SK-N-SH treated with all-trans-retinoic acid at 6 μM for 48 hours (cell line): ENCODE measurements around the gene ARPIN.

Source experiments
- ATAC-seq: fragments of 200-7000 bp; cut with Tn5 transposase; 3 replicates; pipeline ENCODE4 v1.9.1; 2020; ENCODE audit warnings: mild to moderate bottlenecking, moderate library complexity
- ARNTL ChIP-seq: fragments of 450-650 bp; formaldehyde crosslinking; IDR thresholded peaks from 2 replicates; pipeline ENCODE4 v1.5.0; 2020; ENCODE audit warnings: low read depth, mild to moderate bottlenecking, moderate library complexity, borderline replicate concordance
- CSDC2 ChIP-seq: fragments of 250-450 bp; sonication (Bioruptor Pico); IDR thresholded peaks from 2 replicates; pipeline ENCODE4 v1.5.0; 2020; ENCODE audit warnings: mild to moderate bottlenecking, moderate library complexity
- ESRRG ChIP-seq: fragments of 250-450 bp; sonication (Bioruptor Pico); IDR thresholded peaks from 2 replicates; pipeline ENCODE4 v1.6.1; 2021; ENCODE audit warnings: mild to moderate bottlenecking
- GLIS3 ChIP-seq: fragments of 250-450 bp; sonication (Bioruptor Pico); IDR thresholded peaks from 2 replicates; pipeline ENCODE4 v1.5.0; 2020; ENCODE audit warnings: mild to moderate bottlenecking, moderate library complexity
- ISL1 ChIP-seq: fragments of 250-450 bp; sonication (Bioruptor Pico); IDR thresholded peaks from 2 replicates; pipeline ENCODE4 v2.1.2; 2022; ENCODE audit warnings: mild to moderate bottlenecking, moderate library complexity
- OSR1 ChIP-seq: fragments of 250-450 bp; sonication (Bioruptor Pico); IDR thresholded peaks from 2 replicates; pipeline ENCODE4 v1.8.0; 2022; ENCODE audit warnings: moderate library complexity, mild to moderate bottlenecking, inconsistent platforms
- PPARA ChIP-seq: fragments of 250-450 bp; sonication (Bioruptor Pico); IDR thresholded peaks from 2 replicates; pipeline ENCODE4 v1.5.0; 2020; ENCODE audit warnings: mild to moderate bottlenecking, borderline replicate concordance
- RARB ChIP-seq: fragments of 250-450 bp; sonication (Bioruptor Pico); IDR thresholded peaks from 2 replicates; pipeline ENCODE4 v1.8.0; 2021; ENCODE audit warnings: mild to moderate bottlenecking, moderate library complexity
- ZFP30 ChIP-seq: fragments of 450-650 bp; formaldehyde crosslinking; IDR thresholded peaks from 2 replicates; pipeline ENCODE4 v1.5.0; 2022; ENCODE audit warnings: mild to moderate bottlenecking, moderate library complexity
- ZNF565 ChIP-seq: fragments of 450-650 bp; formaldehyde crosslinking; conservative IDR thresholded peaks from 2 replicates; pipeline ENCODE4 v1.5.0; 2020; ENCODE audit warnings: low read depth, mild to moderate bottlenecking, moderate library complexity
- ZNF70 ChIP-seq: fragments of 450-650 bp; formaldehyde crosslinking; IDR thresholded peaks from 2 replicates; pipeline ENCODE4 v1.5.0; 2020; ENCODE audit warnings: mild to moderate bottlenecking, moderate library complexity
- TF ChIP-seq, protein P1 (sequence below): fragments of 250-450 bp; sonication (Bioruptor Pico); IDR thresholded peaks from 2 replicates; pipeline ENCODE4 v1.5.0; 2020; ENCODE audit warnings: mild to moderate bottlenecking, moderate library complexity
- TF ChIP-seq, protein P2 (sequence below): fragments of 250-450 bp; sonication (Bioruptor Pico); IDR thresholded peaks from 2 replicates; pipeline ENCODE4 v1.8.0; 2021; ENCODE audit warnings: low read depth, mild to moderate bottlenecking, moderate library complexity, borderline replicate concordance
- TF ChIP-seq, protein P3 (sequence below): fragments of 250-450 bp; sonication (Bioruptor Pico); IDR thresholded peaks from 2 replicates; pipeline ENCODE4 v1.8.0; 2020; ENCODE audit warnings: mild to moderate bottlenecking, moderate library complexity, borderline replicate concordance
- TF ChIP-seq, protein P4 (sequence below): fragments of 250-450 bp; sonication (Bioruptor Pico); IDR thresholded peaks from 2 replicates; pipeline ENCODE4 v1.5.1; 2021; ENCODE audit warnings: mild to moderate bottlenecking, moderate library complexity
- TF ChIP-seq, protein P5 (sequence below): fragments of 250-450 bp; sonication (Bioruptor Pico); IDR thresholded peaks from 2 replicates; pipeline ENCODE4 v1.5.1; 2020; ENCODE audit warnings: low read depth, mild to moderate bottlenecking, moderate library complexity

The ARPIN gene

DNA sequence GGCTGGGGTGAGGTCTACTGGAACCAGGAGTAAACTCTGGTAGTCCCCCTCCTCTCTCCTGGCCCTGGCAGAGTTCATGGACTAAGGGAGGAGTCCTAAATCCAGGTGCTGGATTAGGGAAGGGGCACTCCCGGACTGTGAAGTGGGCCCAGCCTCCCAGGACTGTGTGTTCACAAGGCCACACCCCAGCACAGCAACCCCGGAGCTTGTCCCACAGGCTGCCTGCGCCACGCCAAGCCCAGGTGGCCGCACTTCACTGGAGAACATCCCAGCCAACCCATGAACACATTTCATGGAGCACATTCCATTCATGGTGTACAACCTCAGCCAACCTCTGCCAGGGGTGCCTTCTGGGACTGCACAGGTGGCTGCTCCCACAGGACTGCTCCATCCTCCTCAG is 8.2 kb downstream of the ARPIN start:
- no peak for ATAC-seq
- TF ChIP-seq CSDC2 (CRISPR knock-in tag) = no peak
- TF ChIP-seq, protein P1, sequence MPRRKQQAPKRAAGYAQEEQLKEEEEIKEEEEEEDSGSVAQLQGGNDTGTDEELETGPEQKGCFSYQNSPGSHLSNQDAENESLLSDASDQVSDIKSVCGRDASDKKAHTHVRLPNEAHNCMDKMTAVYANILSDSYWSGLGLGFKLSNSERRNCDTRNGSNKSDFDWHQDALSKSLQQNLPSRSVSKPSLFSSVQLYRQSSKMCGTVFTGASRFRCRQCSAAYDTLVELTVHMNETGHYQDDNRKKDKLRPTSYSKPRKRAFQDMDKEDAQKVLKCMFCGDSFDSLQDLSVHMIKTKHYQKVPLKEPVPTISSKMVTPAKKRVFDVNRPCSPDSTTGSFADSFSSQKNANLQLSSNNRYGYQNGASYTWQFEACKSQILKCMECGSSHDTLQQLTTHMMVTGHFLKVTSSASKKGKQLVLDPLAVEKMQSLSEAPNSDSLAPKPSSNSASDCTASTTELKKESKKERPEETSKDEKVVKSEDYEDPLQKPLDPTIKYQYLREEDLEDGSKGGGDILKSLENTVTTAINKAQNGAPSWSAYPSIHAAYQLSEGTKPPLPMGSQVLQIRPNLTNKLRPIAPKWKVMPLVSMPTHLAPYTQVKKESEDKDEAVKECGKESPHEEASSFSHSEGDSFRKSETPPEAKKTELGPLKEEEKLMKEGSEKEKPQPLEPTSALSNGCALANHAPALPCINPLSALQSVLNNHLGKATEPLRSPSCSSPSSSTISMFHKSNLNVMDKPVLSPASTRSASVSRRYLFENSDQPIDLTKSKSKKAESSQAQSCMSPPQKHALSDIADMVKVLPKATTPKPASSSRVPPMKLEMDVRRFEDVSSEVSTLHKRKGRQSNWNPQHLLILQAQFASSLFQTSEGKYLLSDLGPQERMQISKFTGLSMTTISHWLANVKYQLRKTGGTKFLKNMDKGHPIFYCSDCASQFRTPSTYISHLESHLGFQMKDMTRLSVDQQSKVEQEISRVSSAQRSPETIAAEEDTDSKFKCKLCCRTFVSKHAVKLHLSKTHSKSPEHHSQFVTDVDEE = no peak
- TF ChIP-seq ARNTL (CRISPR knock-in tag) = no peak
- TF ChIP-seq, protein P2, sequence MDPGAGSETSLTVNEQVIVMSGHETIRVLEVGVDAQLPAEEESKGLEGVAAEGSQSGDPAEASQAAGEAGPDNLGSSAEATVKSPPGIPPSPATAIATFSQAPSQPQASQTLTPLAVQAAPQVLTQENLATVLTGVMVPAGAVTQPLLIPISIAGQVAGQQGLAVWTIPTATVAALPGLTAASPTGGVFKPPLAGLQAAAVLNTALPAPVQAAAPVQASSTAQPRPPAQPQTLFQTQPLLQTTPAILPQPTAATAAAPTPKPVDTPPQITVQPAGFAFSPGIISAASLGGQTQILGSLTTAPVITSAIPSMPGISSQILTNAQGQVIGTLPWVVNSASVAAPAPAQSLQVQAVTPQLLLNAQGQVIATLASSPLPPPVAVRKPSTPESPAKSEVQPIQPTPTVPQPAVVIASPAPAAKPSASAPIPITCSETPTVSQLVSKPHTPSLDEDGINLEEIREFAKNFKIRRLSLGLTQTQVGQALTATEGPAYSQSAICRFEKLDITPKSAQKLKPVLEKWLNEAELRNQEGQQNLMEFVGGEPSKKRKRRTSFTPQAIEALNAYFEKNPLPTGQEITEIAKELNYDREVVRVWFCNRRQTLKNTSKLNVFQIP = no peak
- no peak for TF ChIP-seq ESRRG
- TF ChIP-seq ISL1 (CRISPR knock-in tag) = no peak
- TF ChIP-seq, all 23 proteins: peak for 0

DNA sequence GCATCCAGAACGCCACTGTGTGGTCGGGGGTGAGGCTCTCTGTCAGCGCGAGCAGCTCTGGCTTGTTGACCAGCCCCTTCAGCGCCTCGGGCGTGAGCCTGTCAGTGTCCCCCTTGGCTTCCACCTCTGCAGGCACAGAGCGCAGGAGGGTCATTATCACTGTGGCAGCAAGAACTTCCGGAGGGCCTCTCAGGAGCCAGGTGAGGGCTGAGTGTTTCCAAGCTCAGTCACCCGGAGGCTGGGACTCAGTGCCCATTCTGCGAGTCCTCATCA is 9.0 kb downstream of the ARPIN start:
- TF ChIP-seq, protein P2 = no peak
- TF ChIP-seq ARNTL (CRISPR knock-in tag) = no peak
- no peak for ATAC-seq

DNA sequence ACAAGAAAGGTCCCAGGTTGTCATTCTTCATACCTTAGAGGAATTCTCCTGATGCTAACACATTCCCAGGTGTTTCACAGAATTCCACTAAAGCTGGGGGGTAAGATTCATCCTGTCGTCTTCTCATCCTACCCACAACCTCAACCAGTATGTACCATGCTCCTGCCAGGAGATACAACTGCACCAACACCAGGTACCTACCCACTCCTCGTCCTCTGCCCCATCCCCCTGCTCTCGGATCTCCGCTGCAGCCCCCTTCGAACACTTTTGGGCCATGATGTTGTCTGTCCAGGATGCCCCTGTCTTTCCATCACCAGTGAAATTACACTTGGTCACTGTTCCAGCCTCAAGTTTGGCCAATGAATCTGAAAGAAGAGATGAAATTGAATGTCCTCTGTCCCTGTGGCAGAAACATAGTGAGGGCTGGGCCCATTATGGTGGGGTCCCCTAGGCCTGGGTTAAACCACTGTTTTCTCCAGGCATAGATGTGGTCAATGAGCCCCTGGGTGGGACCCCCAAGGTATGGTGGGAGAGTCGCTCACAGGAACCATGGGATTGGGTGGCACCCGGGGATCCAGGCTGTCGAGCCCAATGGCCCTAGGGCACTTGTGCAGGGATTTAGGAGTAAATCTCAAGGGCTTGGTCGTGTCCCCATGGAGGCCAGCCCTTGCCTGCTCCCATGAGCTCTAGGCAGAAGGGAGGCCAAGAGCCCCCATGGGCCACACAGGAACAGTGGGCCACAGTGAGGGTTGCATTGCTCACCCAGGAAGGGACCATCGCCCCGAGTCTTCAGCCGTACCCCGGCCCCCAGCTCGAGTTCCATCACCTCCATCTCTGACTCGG is 9.5 kb downstream of the ARPIN start:
- no peak for ATAC-seq
- TF ChIP-seq, protein P2 = no peak
- no peak for TF ChIP-seq ZNF70 (CRISPR knock-in tag)
- no peak for TF ChIP-seq GLIS3
- TF ChIP-seq ZNF565 (CRISPR knock-in tag) = no peak

DNA sequence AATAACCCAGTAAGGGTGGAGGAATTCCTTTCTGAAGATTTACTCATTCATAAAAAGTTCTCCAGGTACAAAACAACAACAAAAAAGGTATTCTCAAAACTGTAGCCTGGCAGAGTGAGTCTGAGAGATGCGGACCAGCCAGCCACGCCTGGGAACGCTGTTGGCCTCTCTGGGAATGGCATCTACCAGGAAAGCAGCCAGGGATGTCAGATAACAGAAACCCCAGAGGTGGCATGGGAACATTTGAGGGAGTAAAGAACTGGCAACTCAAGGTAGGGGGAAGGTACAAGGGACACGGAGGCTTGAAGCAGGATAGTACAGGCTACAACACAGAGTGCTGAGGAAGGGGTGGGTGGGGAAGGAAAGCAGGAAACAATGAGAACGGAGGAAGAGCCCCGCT is 11.9 kb downstream of the ARPIN start:
- ATAC-seq = no peak
- TF ChIP-seq, protein P1 = no peak
- TF ChIP-seq ZNF565 (CRISPR knock-in tag) (no peak), ESRRG (no peak), ZFP30 (CRISPR knock-in tag) (no peak), GLIS3 (no peak), PPARA (CRISPR knock-in tag) (no peak), ZNF70 (CRISPR knock-in tag) (no peak), RARB (CRISPR knock-in tag) (no peak), ARNTL (CRISPR knock-in tag) (no peak), OSR1 (CRISPR knock-in tag) (no peak)
- TF ChIP-seq, protein P3, sequence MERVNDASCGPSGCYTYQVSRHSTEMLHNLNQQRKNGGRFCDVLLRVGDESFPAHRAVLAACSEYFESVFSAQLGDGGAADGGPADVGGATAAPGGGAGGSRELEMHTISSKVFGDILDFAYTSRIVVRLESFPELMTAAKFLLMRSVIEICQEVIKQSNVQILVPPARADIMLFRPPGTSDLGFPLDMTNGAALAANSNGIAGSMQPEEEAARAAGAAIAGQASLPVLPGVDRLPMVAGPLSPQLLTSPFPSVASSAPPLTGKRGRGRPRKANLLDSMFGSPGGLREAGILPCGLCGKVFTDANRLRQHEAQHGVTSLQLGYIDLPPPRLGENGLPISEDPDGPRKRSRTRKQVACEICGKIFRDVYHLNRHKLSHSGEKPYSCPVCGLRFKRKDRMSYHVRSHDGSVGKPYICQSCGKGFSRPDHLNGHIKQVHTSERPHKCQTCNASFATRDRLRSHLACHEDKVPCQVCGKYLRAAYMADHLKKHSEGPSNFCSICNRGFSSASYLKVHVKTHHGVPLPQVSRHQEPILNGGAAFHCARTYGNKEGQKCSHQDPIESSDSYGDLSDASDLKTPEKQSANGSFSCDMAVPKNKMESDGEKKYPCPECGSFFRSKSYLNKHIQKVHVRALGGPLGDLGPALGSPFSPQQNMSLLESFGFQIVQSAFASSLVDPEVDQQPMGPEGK (CRISPR knock-in tag) = no peak
- TF ChIP-seq, protein P4, sequence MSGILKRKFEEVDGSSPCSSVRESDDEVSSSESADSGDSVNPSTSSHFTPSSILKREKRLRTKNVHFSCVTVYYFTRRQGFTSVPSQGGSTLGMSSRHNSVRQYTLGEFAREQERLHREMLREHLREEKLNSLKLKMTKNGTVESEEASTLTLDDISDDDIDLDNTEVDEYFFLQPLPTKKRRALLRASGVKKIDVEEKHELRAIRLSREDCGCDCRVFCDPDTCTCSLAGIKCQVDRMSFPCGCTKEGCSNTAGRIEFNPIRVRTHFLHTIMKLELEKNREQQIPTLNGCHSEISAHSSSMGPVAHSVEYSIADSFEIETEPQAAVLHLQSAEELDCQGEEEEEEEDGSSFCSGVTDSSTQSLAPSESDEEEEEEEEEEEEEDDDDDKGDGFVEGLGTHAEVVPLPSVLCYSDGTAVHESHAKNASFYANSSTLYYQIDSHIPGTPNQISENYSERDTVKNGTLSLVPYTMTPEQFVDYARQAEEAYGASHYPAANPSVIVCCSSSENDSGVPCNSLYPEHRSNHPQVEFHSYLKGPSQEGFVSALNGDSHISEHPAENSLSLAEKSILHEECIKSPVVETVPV (CRISPR knock-in tag) = no peak
- TF ChIP-seq, protein P5, sequence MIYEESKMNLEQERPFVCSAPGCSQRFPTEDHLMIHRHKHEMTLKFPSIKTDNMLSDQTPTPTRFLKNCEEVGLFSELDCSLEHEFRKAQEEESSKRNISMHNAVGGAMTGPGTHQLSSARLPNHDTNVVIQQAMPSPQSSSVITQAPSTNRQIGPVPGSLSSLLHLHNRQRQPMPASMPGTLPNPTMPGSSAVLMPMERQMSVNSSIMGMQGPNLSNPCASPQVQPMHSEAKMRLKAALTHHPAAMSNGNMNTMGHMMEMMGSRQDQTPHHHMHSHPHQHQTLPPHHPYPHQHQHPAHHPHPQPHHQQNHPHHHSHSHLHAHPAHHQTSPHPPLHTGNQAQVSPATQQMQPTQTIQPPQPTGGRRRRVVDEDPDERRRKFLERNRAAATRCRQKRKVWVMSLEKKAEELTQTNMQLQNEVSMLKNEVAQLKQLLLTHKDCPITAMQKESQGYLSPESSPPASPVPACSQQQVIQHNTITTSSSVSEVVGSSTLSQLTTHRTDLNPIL = no peak
- TF ChIP-seq, protein P2 = no peak
